Sigmoid colon (tissue), 4 donors: ENCODE data around the gene SLC22A8.

Experiments used
- CTCF ChIP-seq, 4 experiments: fragments of 450-650 bp in 3 of 4; fragments of 200-600 bp in 1 of 4; IDR thresholded peaks; one replicate each; pipeline ENCODE4 v1.5.1; 2016 to 2019; ENCODE audit warnings: antibody characterized with exemption in 4 of 4, mild to moderate bottlenecking in 3 of 4, moderate library complexity in 2 of 4
- POLR2AphosphoS5 ChIP-seq, 4 donors: sonication (generic); formaldehyde crosslinking; IDR thresholded peaks; one replicate each; pipeline ENCODE4 v1.6.1; 2017; ENCODE audit warnings: antibody characterized with exemption in 4 of 4

DNA sequence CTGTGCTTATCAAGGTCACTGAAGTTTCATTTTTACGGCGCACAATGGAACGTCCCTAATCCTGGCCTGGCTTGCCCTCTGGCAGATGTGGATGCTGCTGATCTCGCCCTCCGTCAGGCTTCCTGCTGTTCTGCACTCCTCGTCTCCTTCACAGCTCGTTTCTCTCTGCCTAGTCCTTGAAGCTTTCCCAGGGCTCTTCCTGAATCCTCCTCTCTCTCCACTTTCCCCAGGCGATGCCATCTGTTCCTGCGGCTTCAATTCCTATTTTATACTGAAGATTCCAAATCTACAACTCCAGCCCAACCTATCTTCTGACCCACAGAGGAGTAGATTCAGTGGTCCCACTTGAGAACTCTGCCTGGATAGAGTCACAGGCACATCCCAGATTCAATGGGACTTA, 14.2 kb downstream of the SLC22A8 start:
- TF ChIP-seq CTCF (IDR thresholded peaks at IDR 0.05), result no peak
- TF ChIP-seq POLR2AphosphoS5 (IDR thresholded peaks at IDR 0.05), result no peak
